Calu3 (cell line): Measurements from ENCODE around the gene IFI44L. TPM values are rescaled to one million over a fixed set of nuclear protein-coding genes. Genes with fewer than 3 reads are reported as not detected.

Experiments used
- BruUV-seq: library from RNA; stranded (reverse); fragments of 400-500 nt; replicated peaks from 2 replicates; lab custom pipeline; 2021; lab: Mats Ljungman, UMichigan
- CTCF ChIA-PET: fragments of 300-600 bp; sonication (Branson Sonifier 250); formaldehyde crosslinking; loops from one replicate; lab custom pipeline; 2022; ENCODE audit warnings: antibody characterized with exemption; lab: Charles Lee
- DNase-seq: peaks from one replicate; pipeline ENCODE4 v3.0.0; 2022
- H3K27ac Mint-ChIP-seq: one replicate; pipeline ENCODE4 v1.8.0; 2022; ENCODE audit warnings: mixed read lengths; ENCODE audit not compliant: unreplicated experiment
- H3K27me3 Mint-ChIP-seq: one replicate; pipeline ENCODE4 v1.8.0; 2022; ENCODE audit warnings: mixed read lengths; ENCODE audit not compliant: unreplicated experiment
- H3K36me3 Mint-ChIP-seq: one replicate; pipeline ENCODE4 v1.8.0; 2022; ENCODE audit warnings: mild to moderate bottlenecking, moderate library complexity, mixed read lengths; ENCODE audit not compliant: insufficient read depth, unreplicated experiment
- H3K4me1 Mint-ChIP-seq: one replicate; pipeline ENCODE4 v1.8.0; 2022; ENCODE audit warnings: mild to moderate bottlenecking, low read depth, mixed read lengths; ENCODE audit not compliant: unreplicated experiment
- H3K4me3 Mint-ChIP-seq: one replicate; pipeline ENCODE4 v1.8.0; 2022; ENCODE audit warnings: mild to moderate bottlenecking, low read depth, moderate library complexity, mixed read lengths; ENCODE audit not compliant: unreplicated experiment
- H3K9me3 Mint-ChIP-seq: one replicate; pipeline ENCODE4 v1.8.0; 2022; ENCODE audit warnings: low read depth, mixed read lengths; ENCODE audit not compliant: unreplicated experiment
- intact Hi-C: fragments of 100-400 bp; cut with micrococcal nuclease; formaldehyde crosslinking; loops from one replicate; pipeline ENCODE4 v1.10.0; 2022; ENCODE audit not compliant: unreplicated experiment
- total RNA-seq: library from RNA; stranded (reverse); gene quantifications from 2 replicates; pipeline ENCODE4 v1.2.3, GENCODE V29; 2022
- TF ChIP-seq, protein P1 (sequence below): fragments of 200-600 bp; IDR thresholded peaks from one replicate; pipeline ENCODE4 v1.8.0; 2022; ENCODE audit warnings: antibody characterized with exemption; ENCODE audit not compliant: unreplicated experiment

The IFI44L gene
- total RNA-seq, 1 experiment from 2014 or later: 82.0 TPM

DNA sequence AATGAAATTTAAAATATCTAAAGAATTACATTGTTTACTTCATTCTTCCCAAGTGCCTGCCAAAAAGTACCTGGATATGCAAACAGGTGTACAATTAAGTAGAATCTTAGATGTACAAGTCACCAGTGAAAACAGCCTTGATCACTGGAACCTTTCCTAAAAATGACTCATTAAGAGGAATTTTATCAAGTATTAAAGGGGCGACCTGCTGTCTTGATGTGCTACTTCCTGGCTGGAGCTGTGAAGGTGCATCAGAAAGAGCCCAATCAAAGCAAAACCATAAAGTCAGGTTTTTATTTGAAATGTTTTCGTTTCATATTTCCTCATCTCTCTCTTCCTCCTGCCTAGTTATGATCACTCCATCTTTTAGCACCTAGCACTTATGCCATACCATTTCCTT is 62.8 kb downstream of the IFI44L start:
- DNase-seq: no peak
- BruUV-seq: no TSS peak
- TF ChIP-seq, protein P1, sequence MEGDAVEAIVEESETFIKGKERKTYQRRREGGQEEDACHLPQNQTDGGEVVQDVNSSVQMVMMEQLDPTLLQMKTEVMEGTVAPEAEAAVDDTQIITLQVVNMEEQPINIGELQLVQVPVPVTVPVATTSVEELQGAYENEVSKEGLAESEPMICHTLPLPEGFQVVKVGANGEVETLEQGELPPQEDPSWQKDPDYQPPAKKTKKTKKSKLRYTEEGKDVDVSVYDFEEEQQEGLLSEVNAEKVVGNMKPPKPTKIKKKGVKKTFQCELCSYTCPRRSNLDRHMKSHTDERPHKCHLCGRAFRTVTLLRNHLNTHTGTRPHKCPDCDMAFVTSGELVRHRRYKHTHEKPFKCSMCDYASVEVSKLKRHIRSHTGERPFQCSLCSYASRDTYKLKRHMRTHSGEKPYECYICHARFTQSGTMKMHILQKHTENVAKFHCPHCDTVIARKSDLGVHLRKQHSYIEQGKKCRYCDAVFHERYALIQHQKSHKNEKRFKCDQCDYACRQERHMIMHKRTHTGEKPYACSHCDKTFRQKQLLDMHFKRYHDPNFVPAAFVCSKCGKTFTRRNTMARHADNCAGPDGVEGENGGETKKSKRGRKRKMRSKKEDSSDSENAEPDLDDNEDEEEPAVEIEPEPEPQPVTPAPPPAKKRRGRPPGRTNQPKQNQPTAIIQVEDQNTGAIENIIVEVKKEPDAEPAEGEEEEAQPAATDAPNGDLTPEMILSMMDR: no peak
- Mint-ChIP-seq H3K9me3 (no peaks in the 10 kb centered on the region), H3K27ac (no peak overlapping the region), H3K27me3 (no peaks in the 10 kb centered on the region), H3K36me3 (no peaks in the 10 kb centered on the region), H3K4me1 (peaks cover 4% of the 10 kb centered on the region), H3K4me3 (no peak overlapping the region)
- CTCF ChIA-PET: interaction anchor here (1.0 kb wide), 1 partner anchor 145 kb away, joined by 3 read pairs; no protein-coding TSS in a partner anchor
- intact Hi-C loops: no loop called here

DNA sequence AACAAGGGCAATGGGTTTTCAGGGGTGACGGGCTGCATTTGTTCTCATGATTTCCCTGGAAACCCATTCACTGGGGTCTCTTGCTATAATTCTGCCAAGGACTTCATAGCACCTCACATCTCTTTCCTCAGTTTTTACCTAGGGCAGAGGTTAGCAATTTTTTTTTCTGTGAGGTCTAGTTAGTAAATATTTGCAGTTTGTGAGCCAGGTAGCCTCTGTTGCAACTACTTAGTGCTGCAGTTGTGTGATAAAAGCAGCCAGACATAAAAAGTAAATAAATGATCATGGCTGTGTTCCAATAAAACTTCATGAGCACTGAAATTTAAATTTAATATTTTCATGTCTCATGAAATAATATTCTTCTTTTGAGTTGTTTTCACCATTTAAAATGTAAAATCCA is 67.1 kb downstream of the IFI44L start:
- TF ChIP-seq, protein P1: no peak
- H3K9me3 Mint-ChIP-seq: no peaks in the 10 kb centered on the region
- H3K27me3 Mint-ChIP-seq: no peaks in the 10 kb centered on the region
- H3K27ac Mint-ChIP-seq: no peak overlapping the region
- intact Hi-C loops: no loop called here
- H3K4me3 Mint-ChIP-seq: no peak overlapping the region
- no peak for DNase-seq
- no TSS peak for BruUV-seq
- peaks cover 10% of the 10 kb centered on the region for H3K4me1 Mint-ChIP-seq
- no peaks in the 10 kb centered on the region for H3K36me3 Mint-ChIP-seq
- CTCF ChIA-PET: no interaction called here

DNA sequence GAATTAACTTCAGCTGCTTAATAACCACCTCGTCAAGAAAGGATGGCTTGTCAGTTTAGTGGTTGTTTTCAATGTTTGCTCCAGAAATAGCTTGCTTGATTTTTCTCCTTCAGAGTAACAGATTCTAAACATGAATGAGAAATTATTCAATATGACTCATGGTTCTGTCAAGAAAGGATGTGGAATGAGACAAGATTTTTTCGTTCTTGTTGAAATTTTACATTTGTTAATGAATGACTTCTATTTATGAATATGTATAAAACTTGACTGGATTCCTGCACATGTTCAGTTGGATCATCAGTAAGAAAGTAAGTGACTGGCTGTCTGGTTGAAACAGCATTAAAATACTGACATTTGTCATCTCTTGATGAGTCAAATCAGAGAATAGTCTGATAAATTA is 67.7 kb downstream of the IFI44L start:
- DNase-seq: no peak
- no peaks in the 10 kb centered on the region for H3K9me3 Mint-ChIP-seq
- CTCF ChIA-PET: no interaction called here
- H3K27ac Mint-ChIP-seq: no peak overlapping the region
- TF ChIP-seq, protein P1: no peak
- peaks cover 10% of the 10 kb centered on the region for H3K4me1 Mint-ChIP-seq
- BruUV-seq: no TSS peak
- H3K36me3 Mint-ChIP-seq: no peaks in the 10 kb centered on the region
- intact Hi-C loops: loop anchor here (1.0 to 2.0 kb wide), 2 partner anchors 151 to 509 kb away; no protein-coding TSS in a partner anchor
- no peak overlapping the region for H3K4me3 Mint-ChIP-seq
- no peaks in the 10 kb centered on the region for H3K27me3 Mint-ChIP-seq

DNA sequence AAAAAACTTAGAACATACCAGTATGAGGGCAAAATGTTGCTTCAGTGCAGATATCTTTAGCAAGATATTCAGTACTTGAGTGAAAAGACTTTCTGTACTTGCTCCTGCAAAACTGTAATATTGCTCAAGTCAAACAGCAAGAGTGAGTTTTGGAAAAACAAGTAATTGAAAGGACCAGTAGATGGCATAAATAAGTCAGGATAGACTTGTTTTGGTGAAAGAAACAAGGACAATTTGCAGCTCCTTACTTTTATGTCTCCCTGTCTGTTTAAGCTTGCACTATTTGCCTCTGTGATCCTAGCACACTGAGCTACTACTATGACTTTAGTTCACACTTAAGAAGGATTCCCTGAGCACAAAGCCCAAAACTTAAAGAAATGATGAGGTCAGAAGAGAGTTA is 68.4 kb downstream of the IFI44L start:
- no peaks in the 10 kb centered on the region for H3K27me3 Mint-ChIP-seq
- H3K27ac Mint-ChIP-seq: no peak overlapping the region
- no peak for DNase-seq
- no peaks in the 10 kb centered on the region for H3K36me3 Mint-ChIP-seq
- H3K9me3 Mint-ChIP-seq: no peaks in the 10 kb centered on the region
- CTCF ChIA-PET: no interaction called here
- no peak overlapping the region for H3K4me3 Mint-ChIP-seq
- BruUV-seq: no TSS peak
- intact Hi-C loops: loop anchor here (1.0 to 2.0 kb wide), 2 partner anchors 150 to 509 kb away; no protein-coding TSS in a partner anchor
- H3K4me1 Mint-ChIP-seq: peaks cover 10% of the 10 kb centered on the region
- TF ChIP-seq, protein P1: no peak
